ENCODE data around the gene RTTN.

The RTTN gene

DNA sequence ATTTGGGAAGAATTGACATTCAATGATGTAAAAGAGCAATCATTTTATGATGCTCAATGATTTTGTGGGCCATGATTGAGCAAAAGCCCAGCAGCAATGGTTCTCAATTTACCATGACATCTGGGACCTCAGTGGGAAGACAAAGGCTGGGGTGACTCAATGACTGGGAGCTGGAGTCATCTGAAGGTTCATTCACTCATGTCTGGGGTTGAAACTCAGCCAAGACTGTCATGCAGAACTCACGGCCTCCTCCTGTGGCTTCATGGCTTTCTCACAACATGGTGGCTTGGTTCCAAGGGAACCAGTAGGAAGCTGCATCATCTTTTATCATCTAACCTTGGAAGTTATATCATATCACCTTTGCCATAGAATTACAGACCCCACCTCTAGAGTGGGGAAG, 212.7 kb downstream of the RTTN start (continued):
- TF ChIP-seq, protein P1, sequence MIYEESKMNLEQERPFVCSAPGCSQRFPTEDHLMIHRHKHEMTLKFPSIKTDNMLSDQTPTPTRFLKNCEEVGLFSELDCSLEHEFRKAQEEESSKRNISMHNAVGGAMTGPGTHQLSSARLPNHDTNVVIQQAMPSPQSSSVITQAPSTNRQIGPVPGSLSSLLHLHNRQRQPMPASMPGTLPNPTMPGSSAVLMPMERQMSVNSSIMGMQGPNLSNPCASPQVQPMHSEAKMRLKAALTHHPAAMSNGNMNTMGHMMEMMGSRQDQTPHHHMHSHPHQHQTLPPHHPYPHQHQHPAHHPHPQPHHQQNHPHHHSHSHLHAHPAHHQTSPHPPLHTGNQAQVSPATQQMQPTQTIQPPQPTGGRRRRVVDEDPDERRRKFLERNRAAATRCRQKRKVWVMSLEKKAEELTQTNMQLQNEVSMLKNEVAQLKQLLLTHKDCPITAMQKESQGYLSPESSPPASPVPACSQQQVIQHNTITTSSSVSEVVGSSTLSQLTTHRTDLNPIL (CRISPR knock-in tag; IDR thresholded peaks at IDR 0.05; ENCODE audit: low read depth): no peak
- TF ChIP-seq CSDC2 (CRISPR knock-in tag; IDR thresholded peaks at IDR 0.05) (no peak), TOX (CRISPR knock-in tag; IDR thresholded peaks at IDR 0.05; ENCODE audit: borderline replicate concordance) (no peak), ESRRG (CRISPR knock-in tag; IDR thresholded peaks at IDR 0.05) (no peak), ZFP30 (CRISPR knock-in tag; IDR thresholded peaks at IDR 0.05) (no peak), OSR1 (CRISPR knock-in tag; IDR thresholded peaks at IDR 0.05) (no peak), POU6F1 (CRISPR knock-in tag; IDR thresholded peaks at IDR 0.05; ENCODE audit: borderline replicate concordance, low read depth) (no peak), PPARA (CRISPR knock-in tag; IDR thresholded peaks at IDR 0.05; ENCODE audit: borderline replicate concordance) (no peak), ISL1 (CRISPR knock-in tag; IDR thresholded peaks at IDR 0.05) (no peak), ARNTL (CRISPR knock-in tag; IDR thresholded peaks at IDR 0.05; ENCODE audit: borderline replicate concordance, low read depth) (no peak)

DNA sequence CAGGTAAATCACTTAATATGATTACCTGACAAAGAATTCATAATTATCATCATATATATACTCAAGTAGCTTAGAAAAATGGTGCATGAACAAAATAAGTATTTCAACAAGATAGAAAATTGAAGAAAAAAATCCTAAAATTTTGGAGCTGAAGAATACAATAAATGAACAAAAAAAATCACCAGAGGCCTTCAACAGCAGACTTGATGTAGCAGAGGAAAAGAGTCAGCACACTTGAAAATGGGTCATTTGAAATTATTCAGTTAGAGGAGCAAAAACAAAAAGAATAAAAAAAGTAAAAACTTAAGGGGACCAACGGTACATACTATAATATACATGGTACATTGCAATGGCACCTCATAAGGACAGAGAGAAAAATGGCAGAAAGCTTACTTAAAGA, 217.6 kb downstream of the RTTN start:
- ATAC-seq: no peak
- no peak for TF ChIP-seq PPARA (CRISPR knock-in tag; IDR thresholded peaks at IDR 0.05; ENCODE audit: borderline replicate concordance)

- TF ChIP-seq, protein P2, sequence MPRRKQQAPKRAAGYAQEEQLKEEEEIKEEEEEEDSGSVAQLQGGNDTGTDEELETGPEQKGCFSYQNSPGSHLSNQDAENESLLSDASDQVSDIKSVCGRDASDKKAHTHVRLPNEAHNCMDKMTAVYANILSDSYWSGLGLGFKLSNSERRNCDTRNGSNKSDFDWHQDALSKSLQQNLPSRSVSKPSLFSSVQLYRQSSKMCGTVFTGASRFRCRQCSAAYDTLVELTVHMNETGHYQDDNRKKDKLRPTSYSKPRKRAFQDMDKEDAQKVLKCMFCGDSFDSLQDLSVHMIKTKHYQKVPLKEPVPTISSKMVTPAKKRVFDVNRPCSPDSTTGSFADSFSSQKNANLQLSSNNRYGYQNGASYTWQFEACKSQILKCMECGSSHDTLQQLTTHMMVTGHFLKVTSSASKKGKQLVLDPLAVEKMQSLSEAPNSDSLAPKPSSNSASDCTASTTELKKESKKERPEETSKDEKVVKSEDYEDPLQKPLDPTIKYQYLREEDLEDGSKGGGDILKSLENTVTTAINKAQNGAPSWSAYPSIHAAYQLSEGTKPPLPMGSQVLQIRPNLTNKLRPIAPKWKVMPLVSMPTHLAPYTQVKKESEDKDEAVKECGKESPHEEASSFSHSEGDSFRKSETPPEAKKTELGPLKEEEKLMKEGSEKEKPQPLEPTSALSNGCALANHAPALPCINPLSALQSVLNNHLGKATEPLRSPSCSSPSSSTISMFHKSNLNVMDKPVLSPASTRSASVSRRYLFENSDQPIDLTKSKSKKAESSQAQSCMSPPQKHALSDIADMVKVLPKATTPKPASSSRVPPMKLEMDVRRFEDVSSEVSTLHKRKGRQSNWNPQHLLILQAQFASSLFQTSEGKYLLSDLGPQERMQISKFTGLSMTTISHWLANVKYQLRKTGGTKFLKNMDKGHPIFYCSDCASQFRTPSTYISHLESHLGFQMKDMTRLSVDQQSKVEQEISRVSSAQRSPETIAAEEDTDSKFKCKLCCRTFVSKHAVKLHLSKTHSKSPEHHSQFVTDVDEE (CRISPR knock-in tag; IDR thresholded peaks at IDR 0.05): no peak
- TF ChIP-seq RARB (CRISPR knock-in tag; IDR thresholded peaks at IDR 0.05) (no peak), PPARA (CRISPR knock-in tag; IDR thresholded peaks at IDR 0.05; ENCODE audit: borderline replicate concordance) (no peak), SNAI2 (CRISPR knock-in tag; IDR thresholded peaks at IDR 0.05) (no peak), ISL1 (CRISPR knock-in tag; IDR thresholded peaks at IDR 0.05) (no peak), PATZ1 (CRISPR knock-in tag; IDR thresholded peaks at IDR 0.05; ENCODE audit: borderline replicate concordance) (no peak), TCF4 (CRISPR knock-in tag; IDR thresholded peaks at IDR 0.05; ENCODE audit: borderline replicate concordance) (no peak), GLIS3 (CRISPR knock-in tag; IDR thresholded peaks at IDR 0.05) (no peak), ZNF565 (CRISPR knock-in tag; conservative IDR thresholded peaks at IDR 0.05; ENCODE audit: low read depth) (no peak), TOX (CRISPR knock-in tag; IDR thresholded peaks at IDR 0.05; ENCODE audit: borderline replicate concordance) (no peak), ARNTL (CRISPR knock-in tag; IDR thresholded peaks at IDR 0.05; ENCODE audit: borderline replicate concordance, low read depth) (no peak), OSR1 (CRISPR knock-in tag; IDR thresholded peaks at IDR 0.05) (no peak), ZNF8 (CRISPR knock-in tag; IDR thresholded peaks at IDR 0.05) (no peak), ZNF70 (CRISPR knock-in tag; IDR thresholded peaks at IDR 0.05) (no peak), CSDC2 (CRISPR knock-in tag; IDR thresholded peaks at IDR 0.05) (no peak)
- TF ChIP-seq, protein P3, sequence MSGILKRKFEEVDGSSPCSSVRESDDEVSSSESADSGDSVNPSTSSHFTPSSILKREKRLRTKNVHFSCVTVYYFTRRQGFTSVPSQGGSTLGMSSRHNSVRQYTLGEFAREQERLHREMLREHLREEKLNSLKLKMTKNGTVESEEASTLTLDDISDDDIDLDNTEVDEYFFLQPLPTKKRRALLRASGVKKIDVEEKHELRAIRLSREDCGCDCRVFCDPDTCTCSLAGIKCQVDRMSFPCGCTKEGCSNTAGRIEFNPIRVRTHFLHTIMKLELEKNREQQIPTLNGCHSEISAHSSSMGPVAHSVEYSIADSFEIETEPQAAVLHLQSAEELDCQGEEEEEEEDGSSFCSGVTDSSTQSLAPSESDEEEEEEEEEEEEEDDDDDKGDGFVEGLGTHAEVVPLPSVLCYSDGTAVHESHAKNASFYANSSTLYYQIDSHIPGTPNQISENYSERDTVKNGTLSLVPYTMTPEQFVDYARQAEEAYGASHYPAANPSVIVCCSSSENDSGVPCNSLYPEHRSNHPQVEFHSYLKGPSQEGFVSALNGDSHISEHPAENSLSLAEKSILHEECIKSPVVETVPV (CRISPR knock-in tag; IDR thresholded peaks at IDR 0.05): no peak
- no peak for ATAC-seq
Measured at GRCh38 chr18:69985239-69985638, 220.2 kb downstream of the RTTN start.
